Upper lobe of right lung (tissue), 1 donor: ENCODE measurements around the gene FARP1. TPM values are rescaled to one million over a fixed set of nuclear protein-coding genes. Genes with fewer than 3 reads are reported as not detected.
A peak's percentile ranks its signal among the peaks of the same experiment; 100 is the strongest.

Source experiments
- ATAC-seq: fragments of 200-7000 bp; cut with Tn5 transposase; one replicate; pipeline ENCODE4 v1.9.1; 2020; ENCODE audit warnings: mild to moderate bottlenecking, moderate library complexity
- DNase-seq: peaks from one replicate; pipeline ENCODE4 v3.0.0-alpha.2; 2020
- H3K27ac ChIP-seq: fragments of 200-600 bp; one replicate; pipeline ENCODE4 v1.8.0; 2022
- H3K27me3 ChIP-seq: fragments of 200-600 bp; one replicate; pipeline ENCODE4 v1.8.0; 2022; ENCODE audit warnings: mild to moderate bottlenecking
- H3K36me3 ChIP-seq: fragments of 200-600 bp; one replicate; pipeline ENCODE4 v1.8.0; 2022
- H3K4me1 ChIP-seq: fragments of 200-600 bp; one replicate; pipeline ENCODE4 v1.8.0; 2022
- H3K4me3 ChIP-seq: fragments of 200-600 bp; one replicate; pipeline ENCODE4 v1.8.0; 2022; ENCODE audit warnings: mild to moderate bottlenecking
- H3K9me3 ChIP-seq: fragments of 200-600 bp; one replicate; pipeline ENCODE4 v1.8.0; 2022
- CTCF ChIP-seq: fragments of 200-600 bp; IDR thresholded peaks from one replicate; pipeline ENCODE4 v1.8.0; 2022; ENCODE audit warnings: antibody characterized with exemption
- intact Hi-C: fragments of 100-400 bp; cut with DNase I; formaldehyde crosslinking; loops from one replicate; pipeline ENCODE4 v1.11.0; 2022
- total RNA-seq: library from RNA; stranded (reverse); fragmentation: NEBNext Ultra II Directional; extraction: Animal tissue kit (Norgen Biotek cat#: 25700); gene quantifications from one replicate; pipeline ENCODE4 v1.2.1, GENCODE V29; 2021
- donor health status: DM: no; HTN: yes; CAD: no; lungs with severe emphysema.

Gene FARP1
- total RNA-seq, 1 donor from 2014 or later: 95.9 TPM

- ATAC-seq (no peak), DNase-seq (no peak)
- Histone ChIP-seq H3K4me3 (no peak overlapping the region), H3K4me1 (peaks cover 13% of the 10 kb centered on the region), H3K27ac (no peak overlapping the region), H3K9me3 (no peaks in the 10 kb centered on the region), H3K27me3 (no peaks in the 10 kb centered on the region), H3K36me3 (no peaks in the 10 kb centered on the region)
- intact Hi-C loops: no loop called here
- TF ChIP-seq CTCF: no peak
Measured at GRCh38 chr13:98290261-98290660, 147.4 kb downstream of the FARP1 start.

GRCh38 chr13:98291658-98292057 is 148.8 kb downstream of the FARP1 start:
- no peaks in the 10 kb centered on the region for H3K9me3 ChIP-seq
- no peak overlapping the region for H3K4me3 ChIP-seq
- intact Hi-C loops: no loop called here
- H3K27ac ChIP-seq: no peak overlapping the region
- no peaks in the 10 kb centered on the region for H3K27me3 ChIP-seq
- no peaks in the 10 kb centered on the region for H3K36me3 ChIP-seq
- no peak for TF ChIP-seq CTCF
- peaks cover 13% of the 10 kb centered on the region for H3K4me1 ChIP-seq
- ATAC-seq (no peak), DNase-seq (no peak)

GRCh38 chr13:98293103-98293502 is 150.2 kb downstream of the FARP1 start:
- peak; percentile 96 for ATAC-seq
- DNase-seq: no peak
- intact Hi-C loops: no loop called here
- Histone ChIP-seq H3K4me1 (peaks cover 13% of the 10 kb centered on the region), H3K36me3 (no peaks in the 10 kb centered on the region), H3K9me3 (no peaks in the 10 kb centered on the region), H3K27me3 (no peaks in the 10 kb centered on the region), H3K4me3 (no peak overlapping the region), H3K27ac (no peak overlapping the region)
- no peak for TF ChIP-seq CTCF

GRCh38 chr13:98293570-98294142 is 150.8 kb downstream of the FARP1 start:
- Histone ChIP-seq H3K4me3 (no peak overlapping the region), H3K36me3 (no peaks in the 10 kb centered on the region), H3K4me1 (peaks cover 18% of the 10 kb centered on the region), H3K9me3 (no peaks in the 10 kb centered on the region), H3K27ac (no peak overlapping the region), H3K27me3 (no peaks in the 10 kb centered on the region)
- no peak for TF ChIP-seq CTCF
- ATAC-seq: no peak
- intact Hi-C loops: no loop called here
- DNase-seq: no peak

- DNase-seq (no peak), ATAC-seq (no peak)
- H3K9me3 ChIP-seq: no peaks in the 10 kb centered on the region
- TF ChIP-seq CTCF: no peak
- intact Hi-C loops: no loop called here
- H3K27ac ChIP-seq: no peak overlapping the region
- no peaks in the 10 kb centered on the region for H3K27me3 ChIP-seq
- H3K36me3 ChIP-seq: no peaks in the 10 kb centered on the region
- no peak overlapping the region for H3K4me3 ChIP-seq
- peaks cover 35% of the 10 kb centered on the region for H3K4me1 ChIP-seq
Measured at GRCh38 chr13:98295371-98295770, 152.5 kb downstream of the FARP1 start.

GRCh38 chr13:98297051-98297450 is 154.2 kb downstream of the FARP1 start:
- H3K36me3 ChIP-seq: no peaks in the 10 kb centered on the region
- no peak for TF ChIP-seq CTCF
- no peaks in the 10 kb centered on the region for H3K9me3 ChIP-seq
- H3K4me3 ChIP-seq: no peak overlapping the region
- no peak overlapping the region for H3K27ac ChIP-seq
- no peak for ATAC-seq
- peaks cover 48% of the 10 kb centered on the region for H3K4me1 ChIP-seq
- H3K27me3 ChIP-seq: no peaks in the 10 kb centered on the region
- no peak for DNase-seq
- intact Hi-C loops: no loop called here
